ENCODE data around the gene SHISA5. TPM values are rescaled to one million over a fixed set of nuclear protein-coding genes. Genes with fewer than 3 reads are reported as not detected.

SHISA5 gene
- total RNA-seq, 1 experiment from 2014 or later: 217 TPM

DNA sequence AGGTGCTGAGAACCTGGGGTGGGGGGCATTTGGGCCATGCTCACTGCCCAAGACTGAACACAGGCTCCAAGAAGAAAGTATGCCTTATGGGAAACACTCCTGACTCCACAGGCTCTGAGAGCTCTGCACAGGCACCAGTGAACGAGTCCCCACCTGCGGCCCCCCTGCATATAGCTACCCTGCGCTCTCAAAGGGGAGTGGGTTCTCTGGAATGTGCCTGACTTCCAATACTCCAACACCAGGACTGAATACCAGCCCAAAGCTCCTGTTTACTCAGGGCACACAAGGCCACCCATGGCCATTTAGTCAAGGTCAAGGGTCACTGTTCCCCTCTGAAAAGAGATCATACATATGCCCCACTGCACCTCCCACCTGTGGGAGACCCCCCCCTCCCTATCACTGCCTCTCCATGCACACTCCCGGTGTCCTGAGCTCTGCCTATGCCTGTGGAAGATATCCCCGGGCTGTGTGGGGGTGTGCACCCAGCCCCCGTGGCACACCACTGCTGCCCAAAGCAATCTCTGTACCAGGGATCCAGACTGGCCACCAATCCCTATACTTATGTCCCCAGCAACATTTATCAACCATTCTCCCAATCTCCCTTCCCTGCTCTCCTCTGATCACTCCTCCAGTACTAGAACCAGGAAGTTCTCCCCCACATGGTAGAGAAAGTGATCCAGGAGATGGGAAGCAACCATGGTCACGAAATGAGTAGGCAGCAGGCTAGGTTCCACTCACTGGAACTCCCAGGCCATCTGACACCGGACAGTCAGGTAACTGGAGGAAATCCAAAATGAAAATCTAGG lies 72.5 kb downstream of the SHISA5 start:
- DNase-seq (ENCODE audit: low read depth): no peak

DNA sequence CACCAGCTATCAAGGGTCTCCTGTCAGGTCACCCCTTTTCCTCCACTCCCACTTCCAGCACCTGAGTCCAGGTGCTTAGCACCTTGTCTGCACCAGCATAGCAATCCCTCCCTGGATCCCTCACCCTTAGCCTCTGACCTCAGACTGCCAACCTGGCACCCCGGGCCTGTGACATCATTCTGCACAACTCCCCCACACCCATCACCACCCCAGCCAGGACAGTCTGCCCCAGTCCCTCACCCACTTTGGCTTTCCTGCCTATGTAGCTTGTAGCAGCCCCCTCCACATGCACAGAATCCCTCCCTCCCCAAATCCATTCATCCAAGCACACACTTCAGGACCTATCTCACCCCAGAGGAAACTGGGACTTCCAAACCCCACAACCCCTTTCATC lies 73.3 kb downstream of the SHISA5 start:
- no peak for DNase-seq (ENCODE audit: low read depth)

DNA sequence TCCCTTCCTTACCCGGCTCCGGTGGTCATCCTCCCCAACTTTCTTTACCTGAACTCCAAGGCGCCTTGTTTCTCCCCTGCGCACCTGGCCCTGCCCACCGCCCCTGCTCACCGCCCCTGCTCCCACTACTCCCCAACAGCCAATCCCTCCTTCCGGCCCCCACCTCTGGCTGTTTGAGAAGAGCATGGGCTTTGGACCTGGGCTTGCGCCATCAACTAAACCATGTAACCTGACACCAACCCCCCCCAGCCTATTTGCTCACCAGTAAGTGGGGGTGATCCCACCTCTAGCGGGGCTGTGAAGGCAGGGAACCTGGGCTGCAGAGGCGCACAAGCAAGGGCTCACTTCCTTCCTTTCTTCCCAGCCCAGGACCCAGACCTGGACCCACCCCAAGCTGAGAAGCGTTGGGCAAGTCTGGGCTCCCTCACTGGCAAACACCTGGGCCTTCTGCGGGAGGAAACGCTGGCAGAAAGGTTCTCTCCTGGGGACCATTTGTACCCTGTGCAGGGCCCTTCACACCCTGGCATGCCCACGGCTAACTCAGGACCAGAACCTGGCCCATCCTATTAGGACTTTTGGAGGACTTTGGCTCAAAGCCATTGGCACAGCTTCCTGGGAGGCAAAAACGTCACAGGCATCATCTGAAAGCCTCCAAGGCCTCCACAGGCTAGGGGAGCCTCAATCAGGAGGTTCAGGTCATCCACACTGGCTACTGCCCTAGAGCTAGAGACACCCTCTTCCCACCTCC lies 73.8 kb downstream of the SHISA5 start, which contains the start of gene PLXNB1:
PLXNB1 (minus strand) TSS at position 127 of the 748 bp plus-strand sequence. CDS start 5,475 bp downstream, outside the sequence.
- DNase-seq (ENCODE audit: low read depth): peak; percentile 26

DNA sequence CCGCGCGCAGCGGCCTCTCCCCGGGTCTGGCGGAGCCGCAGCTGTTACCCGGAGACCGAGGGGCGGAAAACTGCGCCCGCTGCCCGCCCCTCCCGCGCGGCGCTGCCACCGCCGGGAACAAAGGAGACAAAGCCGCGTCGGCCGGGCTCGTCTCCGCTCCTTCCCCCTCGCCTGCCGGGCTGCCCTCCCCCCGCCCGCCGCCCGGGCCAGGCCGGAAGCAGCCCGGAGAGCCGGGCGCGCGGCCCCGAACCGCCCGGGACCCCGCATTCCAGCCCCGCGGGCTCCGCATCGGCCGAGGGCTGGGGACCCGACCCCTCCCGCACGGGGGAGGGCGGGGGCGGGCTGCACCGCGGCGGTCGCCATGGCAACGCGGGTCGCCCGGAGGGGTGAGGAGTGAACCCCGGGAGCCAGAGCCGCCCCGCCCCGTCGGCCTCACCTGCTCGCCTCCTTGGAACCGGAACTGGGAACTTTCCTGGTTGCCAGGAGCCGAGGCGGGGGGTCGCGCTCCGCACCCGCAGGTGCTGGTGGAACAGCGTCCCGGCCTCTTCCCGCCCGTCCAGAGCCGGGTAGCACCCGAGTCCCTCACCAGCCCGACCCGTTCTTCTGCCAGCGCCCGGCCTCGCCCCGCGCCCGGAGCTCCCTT lies 74.5 kb downstream of the SHISA5 start:
- peak; percentile 50 for DNase-seq (ENCODE audit: low read depth)

DNA sequence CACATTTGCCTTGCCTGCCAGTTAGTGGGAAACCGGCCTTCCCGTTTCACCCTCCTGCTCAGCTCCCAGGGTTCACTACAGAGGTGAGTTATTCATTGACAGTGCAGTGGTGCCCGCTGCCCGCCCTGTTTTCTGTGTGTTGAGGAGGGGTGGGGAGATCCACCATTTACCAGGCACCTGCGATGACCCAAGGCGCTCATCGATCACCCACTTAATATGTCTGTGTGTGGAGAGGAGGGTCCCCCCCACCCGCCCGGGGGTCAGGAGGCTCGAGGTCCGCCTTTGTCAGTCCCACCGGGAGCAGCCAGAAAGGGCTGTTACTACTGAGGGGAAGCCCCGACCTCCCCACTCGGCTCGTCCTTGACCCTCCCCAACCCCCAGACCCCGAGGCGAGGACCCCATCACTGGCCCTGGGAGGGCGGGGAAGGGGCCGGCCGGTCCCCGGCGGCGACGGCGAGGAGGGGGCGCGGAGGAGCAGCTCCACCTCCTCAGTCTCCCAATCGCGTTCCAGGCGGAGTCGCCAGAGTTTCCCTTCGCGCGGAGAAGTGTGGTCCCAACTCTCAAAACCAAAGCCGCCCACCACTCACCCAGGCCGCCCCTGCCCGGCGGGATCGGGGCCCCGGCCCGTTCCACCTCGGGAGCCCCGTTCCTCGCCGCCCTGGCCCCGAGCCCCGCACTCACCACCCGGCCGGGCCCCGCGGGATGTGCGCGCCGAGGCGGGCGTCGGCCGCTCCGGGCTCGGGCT lies 75.2 kb downstream of the SHISA5 start:
- no peak for DNase-seq (ENCODE audit: low read depth)

GRCh38 chr3:48428088-48428571 lies 75.8 kb downstream of the SHISA5 start:
- DNase-seq (ENCODE audit: low read depth): no peak

- no peak for DNase-seq (ENCODE audit: low read depth)
Observed at GRCh38 chr3:48427630-48427962, 76.4 kb downstream of the SHISA5 start.

GRCh38 chr3:48426944-48427629 lies 76.9 kb downstream of the SHISA5 start:
- peak; percentile 26 for DNase-seq (ENCODE audit: low read depth)

- DNase-seq (ENCODE audit: low read depth): peak; percentile 24
Observed at GRCh38 chr3:48426401-48426909, 77.5 kb downstream of the SHISA5 start.

GRCh38 chr3:48425281-48425812 lies 78.6 kb downstream of the SHISA5 start:
- no peak for DNase-seq (ENCODE audit: low read depth)

DNA sequence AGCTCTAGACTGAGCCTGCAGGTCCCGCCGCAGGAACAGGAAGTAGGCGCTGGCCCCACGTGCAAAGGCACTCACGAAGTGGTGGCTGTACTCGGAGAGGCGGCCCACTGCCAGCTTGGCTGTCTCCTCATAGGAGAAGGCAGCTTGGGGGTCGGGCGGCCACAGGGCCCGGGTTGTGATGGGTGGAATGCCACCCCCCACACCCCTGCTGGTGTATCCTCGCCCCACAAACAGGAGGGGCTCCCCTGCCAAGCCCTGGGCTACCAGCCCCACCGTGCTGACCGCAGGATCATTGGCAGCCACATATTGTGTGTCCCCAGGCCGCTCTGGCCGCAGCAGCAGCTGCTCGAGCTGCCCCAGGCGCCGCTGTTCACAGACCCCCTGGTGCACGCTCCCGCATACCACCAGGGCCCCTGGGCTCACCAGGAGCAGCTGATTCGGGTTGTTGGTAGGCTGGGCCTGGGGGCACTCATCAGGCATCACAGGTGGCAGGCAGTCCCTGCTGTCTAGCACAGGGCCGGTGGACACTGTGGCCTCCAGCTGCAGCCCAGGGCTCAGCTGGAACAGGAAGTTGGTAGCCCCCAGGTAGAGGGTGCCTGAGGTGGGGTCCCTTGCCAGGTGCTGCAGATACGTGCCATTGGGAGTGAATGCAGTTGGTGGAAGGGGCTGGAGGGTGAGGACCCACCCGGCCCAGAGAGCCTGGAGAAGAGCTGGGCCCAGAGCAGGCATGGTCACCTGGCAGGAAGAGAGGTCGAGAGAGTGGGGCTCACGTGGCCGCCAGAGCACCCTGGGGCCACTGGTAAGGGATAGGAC lies 79.9 kb downstream of the SHISA5 start:
- DNase-seq (ENCODE audit: low read depth): no peak

DNA sequence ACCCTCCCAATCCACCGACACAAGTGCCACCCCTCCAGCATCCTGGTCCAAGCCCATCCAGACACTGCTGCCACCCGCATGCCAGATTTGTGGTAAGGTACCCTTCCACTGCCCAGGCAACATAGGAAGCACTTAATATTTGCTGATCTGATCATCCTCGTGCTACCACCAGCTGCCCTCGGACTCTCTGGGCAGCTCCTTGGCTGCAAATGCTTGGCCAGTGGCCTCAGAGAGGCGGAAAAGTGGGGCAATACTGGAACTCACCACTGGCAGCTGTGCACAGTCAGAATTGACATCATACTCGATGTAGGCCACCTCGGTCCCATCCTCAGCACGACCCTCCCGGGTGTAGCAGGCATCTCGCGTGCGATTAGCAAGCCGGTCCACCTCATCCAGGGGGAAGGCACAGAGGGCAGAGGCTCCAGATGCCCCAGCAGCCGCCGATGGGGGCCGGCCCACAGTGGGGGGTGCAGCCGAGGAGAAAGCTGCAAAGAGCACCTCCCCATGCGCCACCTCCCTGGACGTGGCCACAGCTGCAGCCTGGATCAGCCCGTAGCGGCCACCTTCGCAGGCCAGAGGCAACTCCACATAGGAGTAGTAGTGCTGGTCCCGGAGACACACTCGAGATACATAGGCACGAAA lies 80.6 kb downstream of the SHISA5 start:
- DNase-seq (ENCODE audit: low read depth): no peak

- DNase-seq (ENCODE audit: low read depth): no peak
Observed at GRCh38 chr3:48422681-48423080, 81.3 kb downstream of the SHISA5 start.

DNA sequence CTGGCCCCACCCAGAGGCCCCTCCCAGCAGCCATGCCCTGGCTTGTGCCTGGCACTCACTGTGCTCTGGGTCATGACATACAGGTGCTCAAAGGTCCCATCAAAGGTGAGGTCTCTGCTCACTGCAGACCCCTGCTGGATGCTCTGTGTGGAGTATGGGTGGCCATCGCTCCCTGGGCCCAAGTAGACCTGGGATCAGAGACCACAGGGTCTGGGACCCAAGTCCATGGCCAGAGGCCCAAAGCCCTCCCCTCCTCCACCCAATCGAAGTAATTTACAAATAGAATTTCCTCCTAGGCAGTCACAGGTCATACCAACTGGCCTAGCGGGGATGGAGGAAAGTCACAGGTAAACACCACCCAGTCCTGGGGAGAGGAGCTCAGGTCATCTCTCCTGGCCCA lies 81.7 kb downstream of the SHISA5 start:
- DNase-seq (ENCODE audit: low read depth): no peak

DNA sequence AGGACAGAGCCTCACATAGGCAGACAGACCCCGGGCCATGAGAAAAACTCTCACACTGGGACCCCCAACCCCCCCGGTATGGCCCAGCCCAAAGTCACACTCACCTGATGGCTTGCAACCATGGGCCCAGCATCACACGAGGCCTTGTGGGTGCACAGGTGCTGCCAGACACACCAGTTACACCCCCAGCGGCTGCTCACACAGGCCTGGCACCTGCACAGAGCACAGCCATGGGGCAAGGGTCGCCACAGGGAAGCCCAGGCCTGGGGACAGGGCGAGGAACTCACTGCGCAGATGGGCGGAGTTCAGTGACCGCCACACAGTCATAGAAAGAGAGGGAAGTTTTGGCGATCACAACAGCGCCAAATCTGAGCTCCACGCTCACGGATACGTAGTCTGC lies 83.4 kb downstream of the SHISA5 start:
- DNase-seq (ENCODE audit: low read depth): no peak

DNA sequence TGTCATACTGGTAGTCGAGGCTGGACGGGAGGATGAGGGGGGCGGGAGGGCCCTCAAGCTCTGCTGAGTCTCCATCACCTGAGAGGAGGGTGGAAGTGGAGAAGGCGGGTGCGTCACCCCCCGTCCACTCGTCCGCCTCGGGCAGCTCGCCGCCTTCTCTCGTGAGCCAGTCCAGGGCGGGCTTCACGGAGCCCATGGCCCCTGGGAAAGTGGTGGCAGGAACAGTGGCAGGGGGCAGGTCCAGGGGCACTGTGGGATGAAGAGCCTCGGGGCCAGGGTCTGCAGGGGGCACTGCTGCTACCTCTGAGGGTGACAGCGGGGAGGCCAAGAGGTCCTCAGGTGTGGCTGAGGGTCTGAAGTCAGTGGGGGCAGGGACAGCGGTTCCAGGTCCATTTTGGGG lies 84.4 kb downstream of the SHISA5 start:
- DNase-seq (ENCODE audit: low read depth): no peak

GRCh38 chr3:48419149-48419548 lies 84.8 kb downstream of the SHISA5 start:
- DNase-seq (ENCODE audit: low read depth): no peak

GRCh38 chr3:48418651-48419050 lies 85.3 kb downstream of the SHISA5 start:
- no peak for DNase-seq (ENCODE audit: low read depth)

DNA sequence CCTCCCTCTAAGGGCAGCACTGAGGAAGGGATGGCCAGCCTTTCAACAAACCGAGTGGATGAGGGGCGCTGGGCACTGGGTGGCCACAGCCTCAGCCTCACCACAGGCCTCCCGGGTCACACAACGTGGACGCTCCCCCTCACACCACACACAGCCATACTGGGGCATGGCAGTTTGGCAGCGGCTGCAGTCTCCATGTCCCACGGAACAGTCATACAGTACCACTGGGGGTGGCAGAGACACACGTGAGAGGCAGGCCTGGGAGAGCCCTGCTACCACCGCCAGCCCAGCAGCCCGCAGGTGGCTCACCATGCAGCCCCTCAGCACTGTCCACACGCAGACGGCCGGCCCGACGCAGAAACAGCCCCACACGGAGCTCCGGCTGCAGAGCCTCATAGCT lies 85.8 kb downstream of the SHISA5 start:
- DNase-seq (ENCODE audit: low read depth): no peak

Measured in RPMI7951 (cell line).